GM23248 (cell line): ENCODE data around the gene PRKG2.

ENCODE experiments used
- EZH2 ChIP-seq: fragments of 200-600 bp; sonication (generic); IDR thresholded peaks from 2 replicates; pipeline ENCODE4 v1.6.1; 2018; ENCODE audit warnings: antibody characterized with exemption, mild to moderate bottlenecking; ENCODE audit not compliant: insufficient read depth, poor library complexity, severe bottlenecking
- EZH2phosphoT487 ChIP-seq: fragments of 200-600 bp; sonication (generic); IDR thresholded peaks from 2 replicates; pipeline ENCODE4 v1.6.1; 2018; ENCODE audit warnings: antibody characterized with exemption, moderate library complexity, mild to moderate bottlenecking, low read depth; ENCODE audit not compliant: insufficient read depth

GRCh38 chr4:81118086-81118485 lies 96.9 kb downstream of the PRKG2 start:
- TF ChIP-seq EZH2 (no peak), EZH2phosphoT487 (no peak)
